K562 (cell line): ENCODE measurements around the gene MRPL58. TPM values are rescaled to one million over a fixed set of nuclear protein-coding genes. Genes with fewer than 3 reads are reported as not detected.

Experiments used
- BRF1 ChIP-seq: IDR thresholded peaks from 3 replicates; pipeline ENCODE4 v1.6.1; 2011; ENCODE audit warnings: borderline replicate concordance, mild to moderate bottlenecking; ENCODE audit not compliant: insufficient read length; ENCODE audit errors: extremely low read depth
- C11orf30 ChIP-seq: fragments of 450-650 bp; IDR thresholded peaks from 2 replicates; pipeline ENCODE4 v1.6.1; 2016; ENCODE audit warnings: low read depth, mild to moderate bottlenecking
- CTBP1 ChIP-seq: fragments of 450-650 bp; IDR thresholded peaks from 2 replicates; pipeline ENCODE4 v1.6.1; 2016; ENCODE audit warnings: borderline replicate concordance
- EP400 ChIP-seq: fragments of 450-650 bp; IDR thresholded peaks from 2 replicates; pipeline ENCODE4 v1.6.1; 2017; ENCODE audit warnings: antibody characterized with exemption, mild to moderate bottlenecking, moderate library complexity
- GMEB1 ChIP-seq: fragments of 250-450 bp; sonication (Bioruptor Pico); IDR thresholded peaks from 2 replicates; pipeline ENCODE4 v1.4.0; 2020; ENCODE audit warnings: mild to moderate bottlenecking
- HDAC1 ChIP-seq, 2 experiments: fragments of 450-650 bp; IDR thresholded peaks; 2 replicates each; pipeline ENCODE4 v1.6.1; 2016 to 2017; ENCODE audit warnings: inconsistent platforms in 1 of 2, mild to moderate bottlenecking in 1 of 2, moderate library complexity in 1 of 2
- SIN3A ChIP-seq, 2 experiments: fragments of 150-350 bp in 1 of 2; IDR thresholded peaks; 2 replicates each; pipeline ENCODE4 v1.6.1; 2011 to 2016; ENCODE audit warnings: borderline replicate concordance in 2 of 2, low read depth in 2 of 2, low read length in 2 of 2, mild to moderate bottlenecking in 2 of 2, moderate library complexity in 2 of 2; ENCODE audit not compliant: control insufficient read depth in 1 of 2
- ZNF76 ChIP-seq: fragments of 250-450 bp; sonication (Bioruptor Pico); IDR thresholded peaks from 2 replicates; pipeline ENCODE4 v1.4.0; 2020; ENCODE audit warnings: mild to moderate bottlenecking, moderate library complexity, borderline replicate concordance
- ZNF780A ChIP-seq: fragments of 250-450 bp; sonication (Bioruptor Pico); IDR thresholded peaks from 2 replicates; pipeline ENCODE4 v1.5.0; 2021; ENCODE audit warnings: mild to moderate bottlenecking
- ZSCAN32 ChIP-seq: fragments of 450-650 bp; formaldehyde crosslinking; IDR thresholded peaks from 2 replicates; pipeline ENCODE4 v1.4.0; 2020; ENCODE audit warnings: mild to moderate bottlenecking, moderate library complexity
- polyA plus RNA-seq, 8 experiments: library from polyadenylated mRNA; depleted of rRNA in 4 of 8; stranded (reverse) in 5 of 8; unstranded in 3 of 8; fragments of >200 nt; fragmentation: Nextera tagmentation in 2 of 8; fragmentation: Illumina TruSeq in 1 of 8; extraction: Ambion mirVana in 2 of 8; extraction: Trizol in 1 of 8; gene quantifications; 2 replicates each; pipeline versions ENCODE4 v1.2.1 to v1.2.3, GENCODE V29; 2011 to 2014; ENCODE audit warnings: inconsistent platforms in 1 of 8, missing spikeins in 1 of 8
- total RNA-seq, 7 experiments: library from RNA; depleted of rRNA in 6 of 7; stranded (reverse); fragments of >200 nt in 6 of 7; fragmentation: Illumina TruSeq in 2 of 7; extraction: Trizol in 2 of 7; gene quantifications; 2 replicates each; pipeline versions ENCODE4 v1.2.1 to v1.2.3, GENCODE V29; 2011 to 2021; ENCODE audit warnings: low replicate concordance in 1 of 7
- TF ChIP-seq, protein P1 (sequence below): fragments of 450-650 bp; IDR thresholded peaks from 2 replicates; pipeline ENCODE4 v1.6.1; 2017; ENCODE audit warnings: antibody characterized with exemption
- TF ChIP-seq, protein P2 (sequence below): fragments of 250-450 bp; sonication (Bioruptor Pico); IDR thresholded peaks from 2 replicates; pipeline ENCODE4 v1.8.0; 2022; ENCODE audit warnings: inconsistent platforms, mild to moderate bottlenecking, moderate library complexity, borderline replicate concordance
- TF ChIP-seq, protein P3 (sequence below): fragments of 150-350 bp; conservative IDR thresholded peaks from 2 replicates; pipeline ENCODE4 v1.6.1; 2014; ENCODE audit warnings: low read length

MRPL58 gene
- total and polyA plus RNA-seq, 9 of the 15 experiments (the other 6 are each of a cell fraction or from before 2014, with no cell fraction given): 30.8 to 107 (median 72.4) TPM

DNA sequence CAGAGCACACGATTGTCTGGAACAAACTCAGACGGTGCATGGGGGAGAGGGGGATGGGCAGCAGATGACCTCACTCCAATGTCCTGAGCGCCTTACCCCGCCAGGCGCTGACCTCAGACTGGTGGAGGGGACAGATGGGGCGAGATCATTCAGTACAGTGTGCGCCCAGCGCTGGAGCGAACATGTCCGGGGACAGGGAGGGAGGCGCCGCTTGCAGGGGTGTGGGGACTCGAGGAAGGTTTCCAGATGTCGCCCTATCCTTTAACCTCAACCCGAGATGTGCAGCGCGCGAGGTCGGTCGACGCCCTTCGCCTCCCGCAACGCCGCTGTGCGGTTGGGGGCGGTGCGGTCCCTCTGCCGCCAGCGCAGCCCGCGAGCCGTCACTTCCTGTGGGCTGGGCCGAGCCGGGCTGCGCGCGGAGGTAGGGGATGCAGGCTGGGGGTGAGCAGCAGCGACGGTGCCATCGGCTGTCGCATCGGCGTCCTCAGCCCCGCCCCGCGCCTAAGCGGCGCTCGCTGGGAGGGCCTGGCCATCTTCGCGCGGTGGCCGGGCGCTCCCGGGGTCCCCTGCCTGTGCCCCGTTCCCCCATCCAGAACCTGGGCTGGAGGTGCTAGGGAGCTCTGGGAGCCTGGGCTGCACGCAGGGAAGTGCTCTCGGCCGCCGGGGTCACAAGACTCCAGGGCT lies 30.3 kb upstream of the MRPL58 start (continued):
- TF ChIP-seq, protein P1, sequence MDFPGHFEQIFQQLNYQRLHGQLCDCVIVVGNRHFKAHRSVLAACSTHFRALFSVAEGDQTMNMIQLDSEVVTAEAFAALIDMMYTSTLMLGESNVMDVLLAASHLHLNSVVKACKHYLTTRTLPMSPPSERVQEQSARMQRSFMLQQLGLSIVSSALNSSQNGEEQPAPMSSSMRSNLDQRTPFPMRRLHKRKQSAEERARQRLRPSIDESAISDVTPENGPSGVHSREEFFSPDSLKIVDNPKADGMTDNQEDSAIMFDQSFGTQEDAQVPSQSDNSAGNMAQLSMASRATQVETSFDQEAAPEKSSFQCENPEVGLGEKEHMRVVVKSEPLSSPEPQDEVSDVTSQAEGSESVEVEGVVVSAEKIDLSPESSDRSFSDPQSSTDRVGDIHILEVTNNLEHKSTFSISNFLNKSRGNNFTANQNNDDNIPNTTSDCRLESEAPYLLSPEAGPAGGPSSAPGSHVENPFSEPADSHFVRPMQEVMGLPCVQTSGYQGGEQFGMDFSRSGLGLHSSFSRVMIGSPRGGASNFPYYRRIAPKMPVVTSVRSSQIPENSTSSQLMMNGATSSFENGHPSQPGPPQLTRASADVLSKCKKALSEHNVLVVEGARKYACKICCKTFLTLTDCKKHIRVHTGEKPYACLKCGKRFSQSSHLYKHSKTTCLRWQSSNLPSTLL: no peak
- TF ChIP-seq ZSCAN32 (no peak), C11orf30 (peak; percentile 26; the same call in 1 of the 2 replicates), EP400 (peak; percentile 96), HDAC1 (IDR thresholded peaks at IDR 0.05) (peak in 1 of 2 experiments; percentile 79; a peak in 2 of 4 replicates), ZNF76 (CRISPR knock-in tag) (no peak), SIN3A (IDR thresholded peaks at IDR 0.05; ENCODE audit: borderline replicate concordance in 2 of 2, control insufficient read depth in 1 of 2, low read depth in 2 of 2, low read length in 2 of 2) (no peak), ZNF780A (CRISPR knock-in tag) (no peak), CTBP1 (peak; percentile 99), BRF1 (no peak), GMEB1 (CRISPR knock-in tag) (peak; percentile 46)
- TF ChIP-seq, protein P2, sequence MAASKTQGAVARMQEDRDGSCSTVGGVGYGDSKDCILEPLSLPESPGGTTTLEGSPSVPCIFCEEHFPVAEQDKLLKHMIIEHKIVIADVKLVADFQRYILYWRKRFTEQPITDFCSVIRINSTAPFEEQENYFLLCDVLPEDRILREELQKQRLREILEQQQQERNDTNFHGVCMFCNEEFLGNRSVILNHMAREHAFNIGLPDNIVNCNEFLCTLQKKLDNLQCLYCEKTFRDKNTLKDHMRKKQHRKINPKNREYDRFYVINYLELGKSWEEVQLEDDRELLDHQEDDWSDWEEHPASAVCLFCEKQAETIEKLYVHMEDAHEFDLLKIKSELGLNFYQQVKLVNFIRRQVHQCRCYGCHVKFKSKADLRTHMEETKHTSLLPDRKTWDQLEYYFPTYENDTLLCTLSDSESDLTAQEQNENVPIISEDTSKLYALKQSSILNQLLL (CRISPR knock-in tag): no peak
- TF ChIP-seq, protein P3, sequence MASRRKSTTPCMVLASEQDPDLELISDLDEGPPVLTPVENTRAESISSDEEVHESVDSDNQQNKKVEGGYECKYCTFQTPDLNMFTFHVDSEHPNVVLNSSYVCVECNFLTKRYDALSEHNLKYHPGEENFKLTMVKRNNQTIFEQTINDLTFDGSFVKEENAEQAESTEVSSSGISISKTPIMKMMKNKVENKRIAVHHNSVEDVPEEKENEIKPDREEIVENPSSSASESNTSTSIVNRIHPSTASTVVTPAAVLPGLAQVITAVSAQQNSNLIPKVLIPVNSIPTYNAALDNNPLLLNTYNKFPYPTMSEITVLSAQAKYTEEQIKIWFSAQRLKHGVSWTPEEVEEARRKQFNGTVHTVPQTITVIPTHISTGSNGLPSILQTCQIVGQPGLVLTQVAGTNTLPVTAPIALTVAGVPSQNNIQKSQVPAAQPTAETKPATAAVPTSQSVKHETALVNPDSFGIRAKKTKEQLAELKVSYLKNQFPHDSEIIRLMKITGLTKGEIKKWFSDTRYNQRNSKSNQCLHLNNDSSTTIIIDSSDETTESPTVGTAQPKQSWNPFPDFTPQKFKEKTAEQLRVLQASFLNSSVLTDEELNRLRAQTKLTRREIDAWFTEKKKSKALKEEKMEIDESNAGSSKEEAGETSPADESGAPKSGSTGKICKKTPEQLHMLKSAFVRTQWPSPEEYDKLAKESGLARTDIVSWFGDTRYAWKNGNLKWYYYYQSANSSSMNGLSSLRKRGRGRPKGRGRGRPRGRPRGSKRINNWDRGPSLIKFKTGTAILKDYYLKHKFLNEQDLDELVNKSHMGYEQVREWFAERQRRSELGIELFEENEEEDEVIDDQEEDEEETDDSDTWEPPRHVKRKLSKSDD: no peak
